HepG2 (cell line): ENCODE data around the gene IL27RA. TPM values are rescaled to one million over a fixed set of nuclear protein-coding genes. Genes with fewer than 3 reads are reported as not detected.

Source experiments
- ASH2L ChIP-seq: fragments of 300-600, 200-600 bp; sonication (generic); IDR thresholded peaks from 2 replicates; pipeline ENCODE4 v1.7.0; 2017; ENCODE audit warnings: low read depth, mild to moderate bottlenecking, moderate library complexity, mixed read lengths, low read length; ENCODE audit not compliant: insufficient read length
- BRCA1 ChIP-seq: sonication (generic); formaldehyde crosslinking; IDR thresholded peaks from 2 replicates; pipeline ENCODE4 v1.4.0; 2020; ENCODE audit warnings: missing genetic modification reagents
- CC2D1A ChIP-seq: sonication (generic); formaldehyde crosslinking; IDR thresholded peaks from 2 replicates; pipeline ENCODE4 v1.8.1; 2023; ENCODE audit warnings: mild to moderate bottlenecking, missing genetic modification reagents
- JUN ChIP-seq: sonication (generic); formaldehyde crosslinking; IDR thresholded peaks from 2 replicates; pipeline ENCODE4 v1.4.0; 2020; ENCODE audit warnings: mild to moderate bottlenecking, missing genetic modification reagents
- KAT7 ChIP-seq: IDR thresholded peaks from 2 replicates; pipeline ENCODE4 v1.6.1; 2018; ENCODE audit warnings: borderline replicate concordance, missing compliant biosample characterization
- MED8 ChIP-seq: sonication (generic); formaldehyde crosslinking; IDR thresholded peaks from 2 replicates; pipeline ENCODE4 v1.8.1; 2023; ENCODE audit warnings: mild to moderate bottlenecking, missing genetic modification reagents; ENCODE audit not compliant: insufficient replicate concordance
- NRL ChIP-seq: sonication (generic); formaldehyde crosslinking; IDR thresholded peaks from 2 replicates; pipeline ENCODE4 v1.5.0; 2020; ENCODE audit warnings: missing genetic modification reagents, mild to moderate bottlenecking, moderate library complexity, borderline replicate concordance
- SOX13 ChIP-seq, 3 experiments: fragments of 450-650 bp in 1 of 3; sonication (generic) in 1 of 3; formaldehyde crosslinking in 1 of 3; IDR thresholded peaks in 2 of 3; conservative IDR thresholded peaks in 1 of 3; 2 replicates each; pipeline versions ENCODE4 v1.5.0 to v1.6.1; 2016 to 2020; ENCODE audit warnings: antibody characterized with exemption in 1 of 3, mild to moderate bottlenecking in 1 of 3, missing compliant biosample characterization in 1 of 3, missing genetic modification reagents in 1 of 3, moderate library complexity in 1 of 3
- ZEB1 ChIP-seq: IDR thresholded peaks from 2 replicates; pipeline ENCODE4 v1.6.1; 2012; ENCODE audit warnings: mild to moderate bottlenecking, low read depth, inconsistent platforms; ENCODE audit not compliant: insufficient replicate concordance
- ZNF501 ChIP-seq: sonication (generic); formaldehyde crosslinking; IDR thresholded peaks from 2 replicates; pipeline ENCODE4 v1.5.1; 2020; ENCODE audit warnings: mild to moderate bottlenecking, moderate library complexity, missing genetic modification reagents
- ZNF7 ChIP-seq: IDR thresholded peaks from 2 replicates; pipeline ENCODE4 v1.6.1; 2016; ENCODE audit warnings: missing biosample characterization, missing genetic modification reagents
- ZNF703 ChIP-seq: sonication (generic); formaldehyde crosslinking; IDR thresholded peaks from 2 replicates; pipeline ENCODE4 v1.5.1; 2020; ENCODE audit warnings: missing genetic modification reagents, mild to moderate bottlenecking, moderate library complexity, borderline replicate concordance
- ZNF777 ChIP-seq: sonication (generic); formaldehyde crosslinking; IDR thresholded peaks from 2 replicates; pipeline ENCODE4 v1.4.0; 2020; ENCODE audit warnings: missing genetic modification reagents
- polyA plus RNA-seq, 8 experiments: library from polyadenylated mRNA; depleted of rRNA in 3 of 8; stranded (reverse) in 7 of 8; unstranded in 1 of 8; fragments of >200 nt; fragmentation: Illumina TruSeq in 4 of 8; extraction: Trizol in 4 of 8; gene quantifications; 2 replicates each; pipeline versions ENCODE4 v1.2.1 to v1.2.3, GENCODE V29; 2011 to 2016; ENCODE audit warnings: low read depth in 4 of 8, missing spikeins in 1 of 8, mixed read lengths in 1 of 8; ENCODE audit not compliant: insufficient read depth in 1 of 8
- total RNA-seq, 5 experiments: library from RNA; depleted of rRNA; stranded (reverse); fragments of >200 nt; fragmentation: Illumina TruSeq; extraction: Trizol; gene quantifications; 2 replicates each; pipeline ENCODE4 v1.2.3, GENCODE V29; 2016; ENCODE audit warnings: low read depth in 1 of 5
- TF ChIP-seq, protein P1 (sequence below): sonication (generic); formaldehyde crosslinking; IDR thresholded peaks from 2 replicates; pipeline ENCODE4 v1.5.1; 2020; ENCODE audit warnings: missing genetic modification reagents, mild to moderate bottlenecking, borderline replicate concordance
- TF ChIP-seq, protein P2 (sequence below): IDR thresholded peaks from 2 replicates; pipeline ENCODE4 v1.6.1; 2018; ENCODE audit warnings: missing genetic modification reagents, mild to moderate bottlenecking, missing compliant biosample characterization
- TF ChIP-seq, protein P3 (sequence below): sonication (generic); formaldehyde crosslinking; IDR thresholded peaks from 2 replicates; pipeline ENCODE4 v1.4.0; 2020; ENCODE audit warnings: missing genetic modification reagents
- TF ChIP-seq, protein P4 (sequence below): sonication (generic); formaldehyde crosslinking; conservative IDR thresholded peaks from 2 replicates; pipeline ENCODE4 v1.4.0; 2020; ENCODE audit warnings: missing genetic modification reagents

Gene IL27RA
- total and polyA plus RNA-seq, 2 of the 13 experiments (the other 11 are each of a cell fraction or from before 2014, with no cell fraction given) = 3.5 to 8.1 TPM

DNA sequence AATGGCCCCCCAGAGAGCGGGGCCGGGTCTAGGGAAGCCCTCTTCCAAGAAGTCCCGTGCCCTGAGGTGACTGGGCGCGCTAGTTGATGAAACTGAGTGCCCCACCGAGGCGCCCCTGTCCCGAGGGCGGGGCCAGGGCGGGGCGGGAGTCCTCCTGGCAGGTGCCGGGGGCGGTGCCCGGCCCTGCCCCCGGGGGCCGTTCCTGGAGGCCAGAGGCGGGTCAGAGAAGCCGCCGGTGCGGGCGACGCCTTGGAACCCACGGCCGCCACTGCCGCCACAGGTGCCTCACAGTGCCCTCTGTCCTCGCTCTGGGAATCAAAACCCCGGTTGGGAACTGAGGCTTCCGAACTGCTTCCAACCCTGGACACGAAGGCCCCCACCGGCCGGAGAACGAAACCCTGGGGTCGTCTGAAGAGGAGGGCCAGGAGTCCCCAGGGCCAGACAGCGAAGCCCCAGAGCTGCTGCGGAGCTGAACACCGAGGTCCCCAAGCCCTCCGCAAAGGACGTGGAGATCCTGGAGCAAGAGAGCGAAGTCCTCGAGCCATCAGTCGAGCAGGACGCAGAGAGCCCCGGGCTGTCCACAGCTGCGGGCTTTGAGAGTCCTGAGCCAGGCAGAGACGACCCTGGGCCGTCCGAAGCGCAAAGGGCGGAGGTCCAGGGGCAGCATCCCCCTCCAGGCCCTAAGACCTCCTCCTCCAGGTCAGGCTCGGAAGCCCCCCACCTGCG, 41.1 kb downstream of the IL27RA start, which contains the start of gene MISP3 (continued):
- TF ChIP-seq SOX13 (IDR thresholded peaks at IDR 0.05) = no peak
- no peak for TF ChIP-seq SOX13 (CRISPR knock-in tag; conservative IDR thresholded peaks at IDR 0.05 in 1 of 2, IDR thresholded peaks at IDR 0.05 in 1 of 2)
- TF ChIP-seq ZNF777 = no peak
- TF ChIP-seq, protein P1, sequence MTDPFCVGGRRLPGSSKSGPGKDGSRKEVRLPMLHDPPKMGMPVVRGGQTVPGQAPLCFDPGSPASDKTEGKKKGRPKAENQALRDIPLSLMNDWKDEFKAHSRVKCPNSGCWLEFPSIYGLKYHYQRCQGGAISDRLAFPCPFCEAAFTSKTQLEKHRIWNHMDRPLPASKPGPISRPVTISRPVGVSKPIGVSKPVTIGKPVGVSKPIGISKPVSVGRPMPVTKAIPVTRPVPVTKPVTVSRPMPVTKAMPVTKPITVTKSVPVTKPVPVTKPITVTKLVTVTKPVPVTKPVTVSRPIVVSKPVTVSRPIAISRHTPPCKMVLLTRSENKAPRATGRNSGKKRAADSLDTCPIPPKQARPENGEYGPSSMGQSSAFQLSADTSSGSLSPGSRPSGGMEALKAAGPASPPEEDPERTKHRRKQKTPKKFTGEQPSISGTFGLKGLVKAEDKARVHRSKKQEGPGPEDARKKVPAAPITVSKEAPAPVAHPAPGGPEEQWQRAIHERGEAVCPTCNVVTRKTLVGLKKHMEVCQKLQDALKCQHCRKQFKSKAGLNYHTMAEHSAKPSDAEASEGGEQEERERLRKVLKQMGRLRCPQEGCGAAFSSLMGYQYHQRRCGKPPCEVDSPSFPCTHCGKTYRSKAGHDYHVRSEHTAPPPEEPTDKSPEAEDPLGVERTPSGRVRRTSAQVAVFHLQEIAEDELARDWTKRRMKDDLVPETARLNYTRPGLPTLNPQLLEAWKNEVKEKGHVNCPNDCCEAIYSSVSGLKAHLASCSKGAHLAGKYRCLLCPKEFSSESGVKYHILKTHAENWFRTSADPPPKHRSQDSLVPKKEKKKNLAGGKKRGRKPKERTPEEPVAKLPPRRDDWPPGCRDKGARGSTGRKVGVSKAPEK (CRISPR knock-in tag) = no peak
- TF ChIP-seq, protein P2, sequence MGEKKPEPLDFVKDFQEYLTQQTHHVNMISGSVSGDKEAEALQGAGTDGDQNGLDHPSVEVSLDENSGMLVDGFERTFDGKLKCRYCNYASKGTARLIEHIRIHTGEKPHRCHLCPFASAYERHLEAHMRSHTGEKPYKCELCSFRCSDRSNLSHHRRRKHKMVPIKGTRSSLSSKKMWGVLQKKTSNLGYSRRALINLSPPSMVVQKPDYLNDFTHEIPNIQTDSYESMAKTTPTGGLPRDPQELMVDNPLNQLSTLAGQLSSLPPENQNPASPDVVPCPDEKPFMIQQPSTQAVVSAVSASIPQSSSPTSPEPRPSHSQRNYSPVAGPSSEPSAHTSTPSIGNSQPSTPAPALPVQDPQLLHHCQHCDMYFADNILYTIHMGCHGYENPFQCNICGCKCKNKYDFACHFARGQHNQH (CRISPR knock-in tag) = no peak
- no peak for TF ChIP-seq MED8
- TF ChIP-seq, protein P3, sequence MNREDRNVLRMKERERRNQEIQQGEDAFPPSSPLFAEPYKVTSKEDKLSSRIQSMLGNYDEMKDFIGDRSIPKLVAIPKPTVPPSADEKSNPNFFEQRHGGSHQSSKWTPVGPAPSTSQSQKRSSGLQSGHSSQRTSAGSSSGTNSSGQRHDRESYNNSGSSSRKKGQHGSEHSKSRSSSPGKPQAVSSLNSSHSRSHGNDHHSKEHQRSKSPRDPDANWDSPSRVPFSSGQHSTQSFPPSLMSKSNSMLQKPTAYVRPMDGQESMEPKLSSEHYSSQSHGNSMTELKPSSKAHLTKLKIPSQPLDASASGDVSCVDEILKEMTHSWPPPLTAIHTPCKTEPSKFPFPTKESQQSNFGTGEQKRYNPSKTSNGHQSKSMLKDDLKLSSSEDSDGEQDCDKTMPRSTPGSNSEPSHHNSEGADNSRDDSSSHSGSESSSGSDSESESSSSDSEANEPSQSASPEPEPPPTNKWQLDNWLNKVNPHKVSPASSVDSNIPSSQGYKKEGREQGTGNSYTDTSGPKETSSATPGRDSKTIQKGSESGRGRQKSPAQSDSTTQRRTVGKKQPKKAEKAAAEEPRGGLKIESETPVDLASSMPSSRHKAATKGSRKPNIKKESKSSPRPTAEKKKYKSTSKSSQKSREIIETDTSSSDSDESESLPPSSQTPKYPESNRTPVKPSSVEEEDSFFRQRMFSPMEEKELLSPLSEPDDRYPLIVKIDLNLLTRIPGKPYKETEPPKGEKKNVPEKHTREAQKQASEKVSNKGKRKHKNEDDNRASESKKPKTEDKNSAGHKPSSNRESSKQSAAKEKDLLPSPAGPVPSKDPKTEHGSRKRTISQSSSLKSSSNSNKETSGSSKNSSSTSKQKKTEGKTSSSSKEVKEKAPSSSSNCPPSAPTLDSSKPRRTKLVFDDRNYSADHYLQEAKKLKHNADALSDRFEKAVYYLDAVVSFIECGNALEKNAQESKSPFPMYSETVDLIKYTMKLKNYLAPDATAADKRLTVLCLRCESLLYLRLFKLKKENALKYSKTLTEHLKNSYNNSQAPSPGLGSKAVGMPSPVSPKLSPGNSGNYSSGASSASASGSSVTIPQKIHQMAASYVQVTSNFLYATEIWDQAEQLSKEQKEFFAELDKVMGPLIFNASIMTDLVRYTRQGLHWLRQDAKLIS (CRISPR knock-in tag) = no peak
- no peak for TF ChIP-seq JUN (CRISPR knock-in tag)
- no peak for TF ChIP-seq ASH2L
- TF ChIP-seq ZNF501 (CRISPR knock-in tag) = no peak
- no peak for TF ChIP-seq CC2D1A
- no peak for TF ChIP-seq ZEB1
- no peak for TF ChIP-seq KAT7 (CRISPR knock-in tag)
- no peak for TF ChIP-seq ZNF7 (CRISPR knock-in tag)
- TF ChIP-seq ZNF703 (CRISPR knock-in tag) = 0 out of 2 replicates have a peak, but pooled peaks have one; percentile 74
- 0 out of 2 replicates have a peak, but pooled peaks have one; percentile 4 for TF ChIP-seq BRCA1 (CRISPR knock-in tag)
- TF ChIP-seq NRL (CRISPR knock-in tag) = peak; percentile 20; the same call in 1 of the 2 replicates
- TF ChIP-seq, protein P4, sequence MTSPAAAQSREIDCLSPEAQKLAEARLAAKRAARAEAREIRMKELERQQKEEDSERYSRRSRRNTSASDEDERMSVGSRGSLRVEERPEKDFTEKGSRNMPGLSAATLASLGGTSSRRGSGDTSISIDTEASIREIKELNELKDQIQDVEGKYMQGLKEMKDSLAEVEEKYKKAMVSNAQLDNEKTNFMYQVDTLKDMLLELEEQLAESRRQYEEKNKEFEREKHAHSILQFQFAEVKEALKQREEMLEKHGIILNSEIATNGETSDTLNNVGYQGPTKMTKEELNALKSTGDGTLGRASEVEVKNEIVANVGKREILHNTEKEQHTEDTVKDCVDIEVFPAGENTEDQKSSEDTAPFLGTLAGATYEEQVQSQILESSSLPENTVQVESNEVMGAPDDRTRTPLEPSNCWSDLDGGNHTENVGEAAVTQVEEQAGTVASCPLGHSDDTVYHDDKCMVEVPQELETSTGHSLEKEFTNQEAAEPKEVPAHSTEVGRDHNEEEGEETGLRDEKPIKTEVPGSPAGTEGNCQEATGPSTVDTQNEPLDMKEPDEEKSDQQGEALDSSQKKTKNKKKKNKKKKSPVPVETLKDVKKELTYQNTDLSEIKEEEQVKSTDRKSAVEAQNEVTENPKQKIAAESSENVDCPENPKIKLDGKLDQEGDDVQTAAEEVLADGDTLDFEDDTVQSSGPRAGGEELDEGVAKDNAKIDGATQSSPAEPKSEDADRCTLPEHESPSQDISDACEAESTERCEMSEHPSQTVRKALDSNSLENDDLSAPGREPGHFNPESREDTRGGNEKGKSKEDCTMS (CRISPR knock-in tag) = no peak
